Measurements from ENCODE around the gene RAP1GAP2.

DNA sequence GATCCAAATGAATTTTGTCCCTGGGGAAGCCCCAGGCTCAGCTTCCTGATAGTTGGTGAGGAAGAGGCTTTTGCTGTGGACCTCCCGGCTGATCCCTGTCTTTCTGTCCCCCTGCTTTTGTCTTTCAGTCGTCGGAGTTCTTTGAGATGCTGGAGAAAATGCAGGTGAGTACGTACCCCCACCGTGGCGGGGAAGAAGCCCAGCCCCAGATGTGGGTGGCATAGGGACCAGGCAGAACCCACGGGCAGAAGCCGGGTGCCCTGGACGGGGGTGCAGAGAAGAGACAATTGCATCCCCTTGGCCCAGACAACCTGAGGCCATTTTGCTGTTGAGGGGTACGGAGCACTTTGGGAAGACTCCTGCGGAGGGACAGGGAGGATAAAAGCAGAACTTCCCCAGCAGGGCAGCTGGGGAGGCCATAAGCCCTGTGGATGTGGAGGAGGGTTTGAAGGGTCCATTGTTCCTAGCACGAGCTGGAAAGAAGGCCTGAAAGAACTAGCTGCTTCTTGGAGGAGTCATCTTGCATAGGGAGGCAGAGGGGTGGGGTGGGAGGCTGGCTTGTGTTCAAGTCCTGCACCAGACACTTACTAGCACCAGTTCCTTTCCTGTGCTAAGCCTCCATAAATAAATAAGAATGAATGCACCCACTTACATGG is 161.5 kb downstream of the RAP1GAP2 start:
- TF ChIP-seq, protein P1, sequence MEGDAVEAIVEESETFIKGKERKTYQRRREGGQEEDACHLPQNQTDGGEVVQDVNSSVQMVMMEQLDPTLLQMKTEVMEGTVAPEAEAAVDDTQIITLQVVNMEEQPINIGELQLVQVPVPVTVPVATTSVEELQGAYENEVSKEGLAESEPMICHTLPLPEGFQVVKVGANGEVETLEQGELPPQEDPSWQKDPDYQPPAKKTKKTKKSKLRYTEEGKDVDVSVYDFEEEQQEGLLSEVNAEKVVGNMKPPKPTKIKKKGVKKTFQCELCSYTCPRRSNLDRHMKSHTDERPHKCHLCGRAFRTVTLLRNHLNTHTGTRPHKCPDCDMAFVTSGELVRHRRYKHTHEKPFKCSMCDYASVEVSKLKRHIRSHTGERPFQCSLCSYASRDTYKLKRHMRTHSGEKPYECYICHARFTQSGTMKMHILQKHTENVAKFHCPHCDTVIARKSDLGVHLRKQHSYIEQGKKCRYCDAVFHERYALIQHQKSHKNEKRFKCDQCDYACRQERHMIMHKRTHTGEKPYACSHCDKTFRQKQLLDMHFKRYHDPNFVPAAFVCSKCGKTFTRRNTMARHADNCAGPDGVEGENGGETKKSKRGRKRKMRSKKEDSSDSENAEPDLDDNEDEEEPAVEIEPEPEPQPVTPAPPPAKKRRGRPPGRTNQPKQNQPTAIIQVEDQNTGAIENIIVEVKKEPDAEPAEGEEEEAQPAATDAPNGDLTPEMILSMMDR (IDR thresholded peaks at IDR 0.05; ENCODE audit: insufficient read depth, low read depth, low read length): no peak
- no peak for TF ChIP-seq EZH2 (IDR thresholded peaks at IDR 0.05; ENCODE audit: insufficient read depth, low read length)
